ENCODE measurements around the gene LRRC49.
"Not testable (repeated sequence)": the region's sequence is repeated elsewhere in the genome, so short reads cannot be mapped to it uniquely, and the experiment has no call there.

The LRRC49 gene

DNA sequence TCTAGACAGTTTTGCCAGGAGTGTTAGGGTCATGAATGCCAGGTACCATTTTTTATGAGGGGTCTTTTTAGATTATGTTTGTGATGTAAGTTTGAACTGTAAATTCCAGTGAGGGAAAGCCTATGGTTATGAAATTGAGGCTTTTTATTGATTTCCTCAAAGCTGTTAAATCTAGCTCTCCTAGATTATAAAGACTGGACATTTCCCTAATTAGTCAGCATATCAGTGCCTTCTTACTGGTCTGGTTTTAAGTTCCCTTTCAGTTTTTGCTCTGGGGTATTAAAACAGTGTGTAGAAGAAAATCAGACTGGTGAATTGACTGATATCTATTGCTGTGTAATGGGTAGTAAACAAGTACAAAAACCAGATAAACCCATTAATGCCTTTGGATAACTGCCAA is 39.2 kb downstream of the LRRC49 start:
- H3K4me1 Mint-ChIP-seq (ENCODE audit: low read depth): no peaks in the 10 kb centered on the region
- H3K27ac Mint-ChIP-seq: no peak overlapping the region
- H3K36me3 Mint-ChIP-seq (ENCODE audit: low read depth): no peaks in the 10 kb centered on the region
- H3K27me3 Mint-ChIP-seq: peaks cover 29% of the 10 kb centered on the region
- no peak overlapping the region for H3K4me3 Mint-ChIP-seq
- H3K9me3 Mint-ChIP-seq: no peaks in the 10 kb centered on the region

DNA sequence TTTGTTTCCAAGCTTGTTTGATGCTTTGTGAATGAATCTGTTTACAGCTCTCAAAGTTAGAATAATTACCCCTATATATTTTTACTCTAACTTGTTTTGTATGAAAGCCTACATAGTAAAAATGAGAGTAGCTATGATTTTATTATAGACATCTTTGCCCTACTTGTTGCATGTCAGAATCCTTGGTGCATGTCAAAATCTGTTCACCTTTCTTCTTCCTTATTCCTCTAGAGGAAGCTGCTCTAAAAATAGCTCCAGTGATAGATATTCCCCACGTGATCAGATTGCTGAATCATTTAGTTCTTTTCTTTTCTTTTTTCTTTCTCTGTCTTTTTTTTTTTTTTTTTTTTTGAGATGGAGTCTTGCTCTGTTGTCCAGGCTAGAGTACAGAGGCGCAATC is 39.8 kb downstream of the LRRC49 start:
- H3K27ac Mint-ChIP-seq: no peak overlapping the region
- peaks cover 25% of the 10 kb centered on the region for H3K27me3 Mint-ChIP-seq
- H3K4me1 Mint-ChIP-seq (ENCODE audit: low read depth): no peaks in the 10 kb centered on the region
- H3K36me3 Mint-ChIP-seq (ENCODE audit: low read depth): no peaks in the 10 kb centered on the region
- H3K9me3 Mint-ChIP-seq: no peaks in the 10 kb centered on the region
- H3K4me3 Mint-ChIP-seq: no peak overlapping the region

GRCh38 chr15:70933411-70933810 is 40.8 kb downstream of the LRRC49 start:
- Mint-ChIP-seq H3K27me3 (peaks cover 20% of the 10 kb centered on the region), H3K9me3 (no peaks in the 10 kb centered on the region), H3K27ac (no peak overlapping the region), H3K4me1 (ENCODE audit: low read depth) (no peaks in the 10 kb centered on the region), H3K4me3 (no peak overlapping the region), H3K36me3 (ENCODE audit: low read depth) (no peaks in the 10 kb centered on the region)

DNA sequence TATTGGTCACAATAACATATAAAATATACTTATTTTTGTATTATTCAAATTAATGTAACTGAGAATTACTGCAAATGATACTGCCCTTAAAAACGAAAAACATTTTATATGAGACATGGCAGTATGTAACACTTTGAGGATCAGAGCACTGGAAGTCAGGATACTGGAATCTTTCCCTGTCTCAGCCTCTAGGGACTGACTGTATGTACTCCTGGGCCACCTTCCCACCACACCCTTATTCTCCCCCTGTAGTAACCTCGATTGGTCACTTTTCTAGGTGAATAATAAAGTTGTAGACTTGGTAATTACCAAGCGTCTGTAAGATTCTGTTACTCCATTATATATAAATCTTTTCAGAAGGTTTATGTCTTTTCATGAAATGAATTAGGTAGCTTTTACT is 43.0 kb downstream of the LRRC49 start:
- no peaks in the 10 kb centered on the region for H3K9me3 Mint-ChIP-seq
- H3K27ac Mint-ChIP-seq: no peak overlapping the region
- no peaks in the 10 kb centered on the region for H3K4me1 Mint-ChIP-seq (ENCODE audit: low read depth)
- no peak overlapping the region for H3K4me3 Mint-ChIP-seq
- H3K36me3 Mint-ChIP-seq (ENCODE audit: low read depth): no peaks in the 10 kb centered on the region
- peaks cover 19% of the 10 kb centered on the region for H3K27me3 Mint-ChIP-seq

- Mint-ChIP-seq H3K4me1 (ENCODE audit: low read depth) (no peaks in the 10 kb centered on the region), H3K9me3 (no peaks in the 10 kb centered on the region), H3K4me3 (no peak overlapping the region), H3K27ac (no peak overlapping the region), H3K36me3 (ENCODE audit: low read depth) (no peaks in the 10 kb centered on the region), H3K27me3 (peaks cover 19% of the 10 kb centered on the region)
Measured at GRCh38 chr15:70936326-70936725, 43.7 kb downstream of the LRRC49 start.

DNA sequence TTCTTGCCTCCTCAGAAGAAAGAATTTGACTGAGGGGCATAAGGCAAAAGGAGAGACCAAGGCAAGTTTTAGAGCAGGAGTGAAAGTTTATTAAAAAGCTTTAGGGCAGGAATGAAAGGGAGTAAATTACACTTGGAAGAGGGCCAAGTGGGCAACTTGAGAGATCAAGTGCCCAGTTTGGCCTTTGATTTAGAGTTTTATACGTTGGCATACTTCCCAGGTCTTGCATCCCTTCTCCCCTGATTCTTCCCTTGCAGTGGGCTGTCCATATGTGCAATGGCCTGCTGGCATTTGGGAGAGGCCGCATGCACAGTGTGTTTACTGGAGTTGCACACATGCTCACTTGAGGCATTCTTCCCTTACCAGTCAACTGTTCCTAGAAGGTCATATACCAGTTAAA is 50.7 kb downstream of the LRRC49 start:
- not testable (repeated sequence) for H3K36me3 Mint-ChIP-seq (ENCODE audit: low read depth); H3K27ac Mint-ChIP-seq; H3K4me3 Mint-ChIP-seq; H3K4me1 Mint-ChIP-seq (ENCODE audit: low read depth); H3K9me3 Mint-ChIP-seq
- peaks cover 17% of the 10 kb centered on the region for H3K27me3 Mint-ChIP-seq

DNA sequence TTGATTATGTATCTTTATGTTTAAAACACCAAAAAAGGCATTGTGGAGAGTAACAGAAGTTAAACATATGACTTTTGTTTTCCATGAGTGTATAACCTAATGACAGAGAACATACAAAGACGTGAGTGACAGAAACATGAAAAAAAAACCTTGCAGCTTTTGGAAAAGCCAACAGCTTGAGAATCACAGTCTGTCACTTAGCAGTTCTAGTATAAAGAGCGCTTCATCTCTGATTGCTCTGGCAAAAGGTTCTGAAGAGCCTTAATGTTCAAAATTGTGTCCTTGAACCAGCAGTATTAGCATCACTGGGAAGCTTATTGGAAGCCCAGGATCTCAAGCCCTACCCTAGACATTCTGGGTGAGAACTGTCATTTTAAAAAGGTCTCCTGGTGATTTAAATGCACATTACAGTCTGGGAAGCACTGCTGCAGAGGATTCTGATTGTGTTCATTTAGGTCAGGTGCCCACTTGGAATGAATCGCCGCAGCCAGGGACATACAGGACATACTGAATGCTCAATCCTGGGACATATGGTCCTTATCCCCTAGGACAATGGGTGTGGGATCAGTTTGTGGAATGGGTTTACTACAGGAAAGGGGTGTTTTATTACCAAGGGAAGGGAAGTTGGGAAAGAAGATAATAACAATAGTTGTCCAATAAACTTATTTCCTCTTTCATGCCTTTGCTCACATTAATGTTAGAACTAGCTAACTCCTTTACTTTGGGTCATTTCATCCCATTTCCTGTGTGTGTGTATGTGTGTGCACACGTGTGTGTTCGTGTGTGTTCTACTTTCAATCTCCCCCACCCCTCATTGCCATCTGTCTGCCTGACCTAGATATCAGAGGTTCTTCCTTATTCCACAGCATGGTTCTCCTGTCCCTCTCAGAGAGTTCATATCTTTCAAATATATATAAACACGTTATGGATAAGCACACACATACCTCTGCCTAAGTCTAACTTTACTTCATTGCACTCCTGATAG is 55.0 kb downstream of the LRRC49 start:
- Mint-ChIP-seq H3K9me3 (no peaks in the 10 kb centered on the region), H3K4me3 (no peak overlapping the region), H3K4me1 (ENCODE audit: low read depth) (no peaks in the 10 kb centered on the region), H3K27me3 (peaks cover 24% of the 10 kb centered on the region), H3K27ac (no peak overlapping the region), H3K36me3 (ENCODE audit: low read depth) (no peaks in the 10 kb centered on the region)

GRCh38 chr15:70950953-70951352 is 58.3 kb downstream of the LRRC49 start:
- no peaks in the 10 kb centered on the region for H3K4me1 Mint-ChIP-seq (ENCODE audit: low read depth)
- H3K36me3 Mint-ChIP-seq (ENCODE audit: low read depth): no peaks in the 10 kb centered on the region
- H3K9me3 Mint-ChIP-seq: no peaks in the 10 kb centered on the region
- no peak overlapping the region for H3K27ac Mint-ChIP-seq
- H3K27me3 Mint-ChIP-seq: peaks cover 39% of the 10 kb centered on the region
- no peak overlapping the region for H3K4me3 Mint-ChIP-seq

- Mint-ChIP-seq H3K4me3 (no peak overlapping the region), H3K27ac (no peak overlapping the region), H3K4me1 (ENCODE audit: low read depth) (no peaks in the 10 kb centered on the region), H3K27me3 (peaks cover 54% of the 10 kb centered on the region), H3K36me3 (ENCODE audit: low read depth) (no peaks in the 10 kb centered on the region), H3K9me3 (no peaks in the 10 kb centered on the region)
Measured at GRCh38 chr15:70954171-70954570, 61.5 kb downstream of the LRRC49 start.

GRCh38 chr15:70954733-70955132 is 62.1 kb downstream of the LRRC49 start:
- Mint-ChIP-seq H3K4me3 (no peak overlapping the region), H3K27me3 (peaks cover 54% of the 10 kb centered on the region), H3K9me3 (no peaks in the 10 kb centered on the region), H3K4me1 (ENCODE audit: low read depth) (no peaks in the 10 kb centered on the region), H3K36me3 (ENCODE audit: low read depth) (no peaks in the 10 kb centered on the region), H3K27ac (no peak overlapping the region)

- peaks cover 50% of the 10 kb centered on the region for H3K27me3 Mint-ChIP-seq
- H3K4me1 Mint-ChIP-seq (ENCODE audit: low read depth): no peaks in the 10 kb centered on the region
Measured at GRCh38 chr15:70955151-70955550, 62.5 kb downstream of the LRRC49 start.

GRCh38 chr15:70956201-70956995 is 63.8 kb downstream of the LRRC49 start:
- Mint-ChIP-seq H3K9me3 (no peaks in the 10 kb centered on the region), H3K27me3 (peaks cover 51% of the 10 kb centered on the region), H3K27ac (no peak overlapping the region), H3K4me3 (no peak overlapping the region), H3K36me3 (ENCODE audit: low read depth) (no peaks in the 10 kb centered on the region), H3K4me1 (ENCODE audit: low read depth) (no peaks in the 10 kb centered on the region)

More at GRCh38 chr15:70955151-70955550, 62.5 kb downstream of the LRRC49 start:
- Mint-ChIP-seq H3K4me3 (no peak overlapping the region), H3K27ac (no peak overlapping the region), H3K9me3 (no peaks in the 10 kb centered on the region), H3K36me3 (ENCODE audit: low read depth) (no peaks in the 10 kb centered on the region)

DNA sequence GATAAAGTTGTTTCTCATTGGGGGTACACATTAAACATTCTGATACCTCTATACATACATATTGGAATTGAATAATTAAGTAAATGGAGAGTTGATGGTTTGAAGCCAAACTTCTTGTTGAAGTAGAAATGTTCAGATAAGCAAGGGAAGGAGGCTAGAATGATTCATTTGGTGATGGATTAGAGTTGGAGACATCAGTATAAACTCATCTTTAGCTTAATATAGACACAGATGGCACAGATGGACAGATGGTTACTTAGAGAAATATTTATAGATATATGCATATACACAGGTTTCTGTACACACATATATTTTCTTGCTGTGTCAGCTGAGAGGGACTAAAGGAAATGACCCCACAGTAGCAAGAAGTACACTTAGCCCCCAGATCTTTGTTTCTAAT is 69.5 kb downstream of the LRRC49 start:
- Mint-ChIP-seq H3K4me1 (ENCODE audit: low read depth) (no peaks in the 10 kb centered on the region), H3K27ac (no peak overlapping the region), H3K9me3 (no peaks in the 10 kb centered on the region), H3K36me3 (ENCODE audit: low read depth) (no peaks in the 10 kb centered on the region), H3K4me3 (no peak overlapping the region), H3K27me3 (peaks cover 22% of the 10 kb centered on the region)

DNA sequence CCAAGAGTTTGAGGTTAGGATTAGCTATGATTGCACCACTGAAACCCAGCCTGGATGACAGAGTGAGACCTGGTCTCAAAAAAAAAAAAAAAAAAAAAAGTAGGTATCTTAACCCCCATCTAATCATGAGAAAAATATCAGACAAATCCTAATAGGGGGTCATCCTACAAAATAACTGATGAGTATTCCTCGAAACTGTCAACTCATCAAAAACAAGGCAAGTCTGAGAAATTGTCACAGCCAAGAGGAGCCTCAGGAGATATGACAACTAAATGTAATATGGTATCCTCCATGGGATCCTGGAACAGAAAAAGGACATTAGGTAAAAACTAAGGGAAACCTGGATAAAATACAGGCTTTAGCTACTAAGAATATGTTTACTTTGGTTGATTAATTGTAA is 70.6 kb downstream of the LRRC49 start:
- no peaks in the 10 kb centered on the region for H3K4me1 Mint-ChIP-seq (ENCODE audit: low read depth)

DNA sequence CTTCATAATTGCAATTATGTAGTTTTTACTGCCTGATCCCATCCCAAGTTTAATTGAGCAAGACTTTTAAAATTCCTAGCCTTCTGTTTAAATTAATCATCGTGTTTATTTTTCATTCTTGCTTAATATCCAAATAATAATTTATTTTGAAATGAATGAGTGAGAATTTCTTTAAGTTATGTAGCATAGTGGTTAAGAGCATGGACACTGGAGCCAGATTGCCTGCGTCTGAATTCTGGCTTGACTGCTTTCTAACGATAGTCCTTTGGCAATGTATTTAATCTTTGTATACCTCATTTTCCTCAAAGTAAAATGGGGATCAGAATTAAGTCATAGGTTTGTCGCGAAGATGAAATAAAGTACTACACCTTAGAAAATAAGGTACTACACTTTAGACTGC is 71.4 kb downstream of the LRRC49 start:
- Mint-ChIP-seq H3K27me3 (peaks cover 10% of the 10 kb centered on the region), H3K9me3 (peaks cover 6% of the 10 kb centered on the region), H3K4me3 (no peak overlapping the region), H3K36me3 (ENCODE audit: low read depth) (no peaks in the 10 kb centered on the region), H3K4me1 (ENCODE audit: low read depth) (no peaks in the 10 kb centered on the region), H3K27ac (no peak overlapping the region)

More for the DNA sequence above, 70.6 kb downstream of the LRRC49 start:
- no peaks in the 10 kb centered on the region for H3K36me3 Mint-ChIP-seq (ENCODE audit: low read depth)
- no peaks in the 10 kb centered on the region for H3K9me3 Mint-ChIP-seq
- H3K27ac Mint-ChIP-seq: no peak overlapping the region
- H3K27me3 Mint-ChIP-seq: peaks cover 13% of the 10 kb centered on the region
- H3K4me3 Mint-ChIP-seq: no peak overlapping the region
